SK-N-SH (cell line): ENCODE results near the gene SPCS3.

Experiments used
- EP300 ChIP-seq, 2 experiments: IDR thresholded peaks; 2 replicates each; pipeline versions ENCODE4 v1.4.0 to v1.6.1; 2012; ENCODE audit warnings: borderline replicate concordance in 1 of 2, low read depth in 1 of 2, low read length in 1 of 2
- FOXJ3 ChIP-seq: sonication (generic); formaldehyde crosslinking; IDR thresholded peaks from 2 replicates; pipeline ENCODE4 v1.5.1; 2020; ENCODE audit warnings: mild to moderate bottlenecking, missing genetic modification reagents
- POLR2AphosphoS5 ChIP-seq: IDR thresholded peaks from 2 replicates; pipeline ENCODE4 v1.6.1; 2012; ENCODE audit warnings: low read depth, low read length
- RCOR1 ChIP-seq: fragments of 150-350 bp; IDR thresholded peaks from 2 replicates; pipeline ENCODE4 v1.6.1; 2017; ENCODE audit warnings: antibody characterized with exemption, low read length
- RXRA ChIP-seq: IDR thresholded peaks from 2 replicates; pipeline ENCODE4 v1.4.0; 2012; ENCODE audit warnings: low read depth, mild to moderate bottlenecking, borderline replicate concordance
- SIN3A ChIP-seq: IDR thresholded peaks from 2 replicates; pipeline ENCODE4 v1.6.1; 2012; ENCODE audit warnings: low read depth, mild to moderate bottlenecking, low read length, moderate library complexity, borderline replicate concordance
- SMC3 ChIP-seq: IDR thresholded peaks from 2 replicates; pipeline ENCODE4 v1.6.1; 2012; ENCODE audit warnings: low read depth, low read length, improper control_type of control experiment
- YY1 ChIP-seq: IDR thresholded peaks from 2 replicates; pipeline ENCODE4 v1.4.0; 2012; ENCODE audit warnings: low read depth, mild to moderate bottlenecking
- TF ChIP-seq, protein P1 (sequence below): fragments of 200-600 bp; sonication (generic); IDR thresholded peaks from 2 replicates; pipeline ENCODE4 v1.6.1; 2017; ENCODE audit warnings: antibody characterized with exemption, mild to moderate bottlenecking, moderate library complexity
- TF ChIP-seq, protein P2 (sequence below): IDR thresholded peaks from 2 replicates; pipeline ENCODE4 v1.6.1; 2012; ENCODE audit warnings: mild to moderate bottlenecking, low read depth, low read length, moderate library complexity
- TF ChIP-seq, protein P3 (sequence below): IDR thresholded peaks from 2 replicates; pipeline ENCODE4 v1.4.0; 2012; ENCODE audit warnings: low read depth, borderline replicate concordance
- TF ChIP-seq, protein P4 (sequence below): IDR thresholded peaks from 2 replicates; pipeline ENCODE4 v1.4.0; 2012; ENCODE audit warnings: low read depth

DNA sequence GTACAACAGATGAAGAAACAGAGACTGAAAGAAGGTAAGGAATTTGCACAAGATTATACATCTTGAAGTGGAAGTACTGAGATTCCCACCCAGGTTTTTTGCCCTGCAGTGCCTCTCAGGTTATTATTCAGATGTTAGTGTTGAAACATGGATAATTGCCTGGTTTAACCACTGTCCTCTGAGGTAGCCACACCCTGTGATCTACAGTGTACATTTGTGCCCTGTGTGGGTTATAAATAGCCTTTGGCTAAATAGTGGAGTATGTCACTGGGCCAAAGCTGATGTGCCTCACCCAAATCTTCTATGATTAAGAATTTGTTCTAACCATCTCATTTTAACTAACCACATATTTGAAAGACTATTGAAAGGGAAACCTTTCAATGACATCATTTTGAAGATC, 45.3 kb upstream of the SPCS3 start:
- TF ChIP-seq, protein P1, sequence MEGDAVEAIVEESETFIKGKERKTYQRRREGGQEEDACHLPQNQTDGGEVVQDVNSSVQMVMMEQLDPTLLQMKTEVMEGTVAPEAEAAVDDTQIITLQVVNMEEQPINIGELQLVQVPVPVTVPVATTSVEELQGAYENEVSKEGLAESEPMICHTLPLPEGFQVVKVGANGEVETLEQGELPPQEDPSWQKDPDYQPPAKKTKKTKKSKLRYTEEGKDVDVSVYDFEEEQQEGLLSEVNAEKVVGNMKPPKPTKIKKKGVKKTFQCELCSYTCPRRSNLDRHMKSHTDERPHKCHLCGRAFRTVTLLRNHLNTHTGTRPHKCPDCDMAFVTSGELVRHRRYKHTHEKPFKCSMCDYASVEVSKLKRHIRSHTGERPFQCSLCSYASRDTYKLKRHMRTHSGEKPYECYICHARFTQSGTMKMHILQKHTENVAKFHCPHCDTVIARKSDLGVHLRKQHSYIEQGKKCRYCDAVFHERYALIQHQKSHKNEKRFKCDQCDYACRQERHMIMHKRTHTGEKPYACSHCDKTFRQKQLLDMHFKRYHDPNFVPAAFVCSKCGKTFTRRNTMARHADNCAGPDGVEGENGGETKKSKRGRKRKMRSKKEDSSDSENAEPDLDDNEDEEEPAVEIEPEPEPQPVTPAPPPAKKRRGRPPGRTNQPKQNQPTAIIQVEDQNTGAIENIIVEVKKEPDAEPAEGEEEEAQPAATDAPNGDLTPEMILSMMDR: no peak
- TF ChIP-seq SIN3A (no peak), POLR2AphosphoS5 (no peak), RXRA (no peak), EP300 (IDR thresholded peaks at IDR 0.05; ENCODE audit: borderline replicate concordance in 1 of 2, low read depth in 1 of 2, low read length in 1 of 2) (no peak), YY1 (no peak), SMC3 (no peak), FOXJ3 (CRISPR knock-in tag) (no peak), RCOR1 (no peak)
- TF ChIP-seq, protein P2, sequence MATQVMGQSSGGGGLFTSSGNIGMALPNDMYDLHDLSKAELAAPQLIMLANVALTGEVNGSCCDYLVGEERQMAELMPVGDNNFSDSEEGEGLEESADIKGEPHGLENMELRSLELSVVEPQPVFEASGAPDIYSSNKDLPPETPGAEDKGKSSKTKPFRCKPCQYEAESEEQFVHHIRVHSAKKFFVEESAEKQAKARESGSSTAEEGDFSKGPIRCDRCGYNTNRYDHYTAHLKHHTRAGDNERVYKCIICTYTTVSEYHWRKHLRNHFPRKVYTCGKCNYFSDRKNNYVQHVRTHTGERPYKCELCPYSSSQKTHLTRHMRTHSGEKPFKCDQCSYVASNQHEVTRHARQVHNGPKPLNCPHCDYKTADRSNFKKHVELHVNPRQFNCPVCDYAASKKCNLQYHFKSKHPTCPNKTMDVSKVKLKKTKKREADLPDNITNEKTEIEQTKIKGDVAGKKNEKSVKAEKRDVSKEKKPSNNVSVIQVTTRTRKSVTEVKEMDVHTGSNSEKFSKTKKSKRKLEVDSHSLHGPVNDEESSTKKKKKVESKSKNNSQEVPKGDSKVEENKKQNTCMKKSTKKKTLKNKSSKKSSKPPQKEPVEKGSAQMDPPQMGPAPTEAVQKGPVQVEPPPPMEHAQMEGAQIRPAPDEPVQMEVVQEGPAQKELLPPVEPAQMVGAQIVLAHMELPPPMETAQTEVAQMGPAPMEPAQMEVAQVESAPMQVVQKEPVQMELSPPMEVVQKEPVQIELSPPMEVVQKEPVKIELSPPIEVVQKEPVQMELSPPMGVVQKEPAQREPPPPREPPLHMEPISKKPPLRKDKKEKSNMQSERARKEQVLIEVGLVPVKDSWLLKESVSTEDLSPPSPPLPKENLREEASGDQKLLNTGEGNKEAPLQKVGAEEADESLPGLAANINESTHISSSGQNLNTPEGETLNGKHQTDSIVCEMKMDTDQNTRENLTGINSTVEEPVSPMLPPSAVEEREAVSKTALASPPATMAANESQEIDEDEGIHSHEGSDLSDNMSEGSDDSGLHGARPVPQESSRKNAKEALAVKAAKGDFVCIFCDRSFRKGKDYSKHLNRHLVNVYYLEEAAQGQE: no peak
- TF ChIP-seq, protein P3, sequence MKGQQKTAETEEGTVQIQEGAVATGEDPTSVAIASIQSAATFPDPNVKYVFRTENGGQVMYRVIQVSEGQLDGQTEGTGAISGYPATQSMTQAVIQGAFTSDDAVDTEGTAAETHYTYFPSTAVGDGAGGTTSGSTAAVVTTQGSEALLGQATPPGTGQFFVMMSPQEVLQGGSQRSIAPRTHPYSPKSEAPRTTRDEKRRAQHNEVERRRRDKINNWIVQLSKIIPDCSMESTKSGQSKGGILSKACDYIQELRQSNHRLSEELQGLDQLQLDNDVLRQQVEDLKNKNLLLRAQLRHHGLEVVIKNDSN: no peak
- TF ChIP-seq, protein P4, sequence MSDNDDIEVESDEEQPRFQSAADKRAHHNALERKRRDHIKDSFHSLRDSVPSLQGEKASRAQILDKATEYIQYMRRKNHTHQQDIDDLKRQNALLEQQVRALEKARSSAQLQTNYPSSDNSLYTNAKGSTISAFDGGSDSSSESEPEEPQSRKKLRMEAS: no peak
